PFSK-1 (cell line): Measurements from ENCODE around the gene ACLY.
A peak's percentile ranks its signal among the peaks of the same experiment; 100 is the strongest.

Source experiments
- FOXP2 ChIP-seq: optimal IDR thresholded peaks from 2 replicates; pipeline ENCODE3; 2011; ENCODE audit warnings: borderline replicate concordance, control low read depth, inconsistent platforms; ENCODE audit not compliant: insufficient read depth; ENCODE audit errors: extremely low read length, extremely low read depth
- POLR2AphosphoS5 ChIP-seq: IDR thresholded peaks from 2 replicates; pipeline ENCODE4 v1.6.1; 2012; ENCODE audit warnings: low read depth, mild to moderate bottlenecking, control low read depth, low read length, moderate library complexity
- SIN3A ChIP-seq: IDR thresholded peaks from 2 replicates; pipeline ENCODE4 v1.6.1; 2012; ENCODE audit warnings: mild to moderate bottlenecking, low read length, moderate library complexity, borderline replicate concordance; ENCODE audit not compliant: insufficient read depth
- TAF1 ChIP-seq: IDR thresholded peaks from 2 replicates; pipeline ENCODE4 v1.6.1; 2012; ENCODE audit warnings: low read length, control low read depth, borderline replicate concordance; ENCODE audit not compliant: insufficient read depth
- TF ChIP-seq, protein P1 (sequence below), 2 experiments: IDR thresholded peaks; 2 replicates each; pipeline versions ENCODE4 v1.6.1 to v1.8.0; 2011 to 2012; ENCODE audit warnings: low read depth in 2 of 2, low read length in 2 of 2, control low read depth in 1 of 2, inconsistent platforms in 1 of 2, mild to moderate bottlenecking in 1 of 2, moderate library complexity in 1 of 2; ENCODE audit not compliant: insufficient read depth in 1 of 2

Gene ACLY

DNA sequence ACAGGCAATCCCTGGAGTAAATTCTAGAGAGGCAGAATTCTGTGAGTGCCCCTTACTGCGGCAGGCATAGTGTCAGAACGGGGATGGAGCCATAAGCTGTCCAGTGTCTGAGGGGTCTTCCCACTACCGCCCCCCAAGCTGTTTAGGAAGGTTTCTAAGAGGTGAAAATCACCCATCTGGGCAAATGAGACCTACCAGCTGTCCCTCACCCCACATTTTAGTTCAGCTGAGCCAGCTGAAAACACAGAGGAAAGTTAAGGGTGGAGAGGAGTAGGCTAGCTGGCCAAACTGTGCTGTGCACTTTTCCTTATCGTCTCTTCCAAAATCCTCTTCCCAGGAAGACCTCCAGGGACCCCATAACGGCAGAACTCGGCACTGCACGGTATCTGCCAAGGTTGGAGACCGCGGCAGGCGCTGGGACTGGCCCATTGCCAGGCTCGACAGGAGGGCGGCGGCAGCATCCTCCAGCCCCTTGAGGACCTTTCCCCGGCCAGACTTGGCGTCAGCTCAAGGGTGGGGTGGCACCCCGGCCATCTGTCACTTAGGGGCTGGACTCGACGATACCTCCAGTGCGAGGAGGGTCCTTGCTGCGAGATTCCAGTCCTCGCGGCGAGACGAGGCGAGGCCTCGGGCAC is 955 bp downstream of the ACLY start:
- TF ChIP-seq POLR2AphosphoS5, result no peak
- TF ChIP-seq, protein P1, sequence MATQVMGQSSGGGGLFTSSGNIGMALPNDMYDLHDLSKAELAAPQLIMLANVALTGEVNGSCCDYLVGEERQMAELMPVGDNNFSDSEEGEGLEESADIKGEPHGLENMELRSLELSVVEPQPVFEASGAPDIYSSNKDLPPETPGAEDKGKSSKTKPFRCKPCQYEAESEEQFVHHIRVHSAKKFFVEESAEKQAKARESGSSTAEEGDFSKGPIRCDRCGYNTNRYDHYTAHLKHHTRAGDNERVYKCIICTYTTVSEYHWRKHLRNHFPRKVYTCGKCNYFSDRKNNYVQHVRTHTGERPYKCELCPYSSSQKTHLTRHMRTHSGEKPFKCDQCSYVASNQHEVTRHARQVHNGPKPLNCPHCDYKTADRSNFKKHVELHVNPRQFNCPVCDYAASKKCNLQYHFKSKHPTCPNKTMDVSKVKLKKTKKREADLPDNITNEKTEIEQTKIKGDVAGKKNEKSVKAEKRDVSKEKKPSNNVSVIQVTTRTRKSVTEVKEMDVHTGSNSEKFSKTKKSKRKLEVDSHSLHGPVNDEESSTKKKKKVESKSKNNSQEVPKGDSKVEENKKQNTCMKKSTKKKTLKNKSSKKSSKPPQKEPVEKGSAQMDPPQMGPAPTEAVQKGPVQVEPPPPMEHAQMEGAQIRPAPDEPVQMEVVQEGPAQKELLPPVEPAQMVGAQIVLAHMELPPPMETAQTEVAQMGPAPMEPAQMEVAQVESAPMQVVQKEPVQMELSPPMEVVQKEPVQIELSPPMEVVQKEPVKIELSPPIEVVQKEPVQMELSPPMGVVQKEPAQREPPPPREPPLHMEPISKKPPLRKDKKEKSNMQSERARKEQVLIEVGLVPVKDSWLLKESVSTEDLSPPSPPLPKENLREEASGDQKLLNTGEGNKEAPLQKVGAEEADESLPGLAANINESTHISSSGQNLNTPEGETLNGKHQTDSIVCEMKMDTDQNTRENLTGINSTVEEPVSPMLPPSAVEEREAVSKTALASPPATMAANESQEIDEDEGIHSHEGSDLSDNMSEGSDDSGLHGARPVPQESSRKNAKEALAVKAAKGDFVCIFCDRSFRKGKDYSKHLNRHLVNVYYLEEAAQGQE (IDR thresholded peaks at IDR 0.05; ENCODE audit: insufficient read depth in 1 of 2, low read depth in 2 of 2, low read length in 2 of 2), result no peak
- TF ChIP-seq SIN3A, result 0 out of 2 replicates have a peak, but pooled peaks have one; percentile 50
- TF ChIP-seq TAF1, result peak; percentile 44; the same call in 1 of the 2 replicates
- TF ChIP-seq FOXP2, result no peak

DNA sequence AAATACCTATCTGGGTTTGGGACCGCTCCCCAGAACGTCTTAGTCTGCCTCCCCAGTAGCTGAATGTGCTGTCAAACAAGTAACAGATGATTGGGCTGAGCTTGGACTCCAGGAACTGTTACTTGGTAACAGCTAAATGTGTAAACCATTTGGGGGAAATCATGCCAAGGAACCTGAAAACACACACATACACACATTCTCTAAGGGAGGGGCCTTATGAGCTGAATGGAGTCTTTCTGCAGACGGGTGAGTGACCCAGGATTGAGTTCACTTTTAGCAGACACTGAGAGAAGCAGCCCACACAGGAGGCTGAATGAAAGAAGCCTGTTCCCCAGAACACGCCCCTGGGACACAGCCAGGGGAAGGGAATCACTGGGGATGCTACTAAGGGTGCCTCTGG is 1.6 kb downstream of the ACLY start:
- TF ChIP-seq POLR2AphosphoS5 (no peak), SIN3A (no peak), TAF1 (no peak)

DNA sequence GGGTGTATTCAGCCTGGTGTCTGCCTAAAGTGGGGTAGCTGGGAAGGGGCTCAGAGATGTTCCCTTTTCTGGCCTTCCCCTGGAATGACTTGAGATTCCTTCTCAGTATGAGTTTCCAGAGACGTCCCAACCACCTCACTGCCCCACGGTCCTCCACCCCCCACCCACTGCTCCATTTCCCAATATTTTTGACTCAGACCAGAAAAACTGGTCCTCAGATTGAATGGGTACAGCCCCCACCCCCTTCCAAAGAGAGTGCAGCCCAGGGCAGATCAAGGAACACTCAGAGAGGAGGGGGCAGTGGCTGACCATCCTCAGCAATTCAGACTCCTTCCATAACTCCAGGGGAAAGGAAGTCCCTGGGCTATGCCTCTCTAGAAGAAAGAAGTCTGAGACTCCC is 3.2 kb downstream of the ACLY start:
- TF ChIP-seq, protein P1 (IDR thresholded peaks at IDR 0.05; ENCODE audit: insufficient read depth in 1 of 2, low read depth in 2 of 2, low read length in 2 of 2), result no peak
- no peak for TF ChIP-seq FOXP2
- no peak for TF ChIP-seq POLR2AphosphoS5
- TF ChIP-seq SIN3A, result no peak
- TF ChIP-seq TAF1, result no peak

DNA sequence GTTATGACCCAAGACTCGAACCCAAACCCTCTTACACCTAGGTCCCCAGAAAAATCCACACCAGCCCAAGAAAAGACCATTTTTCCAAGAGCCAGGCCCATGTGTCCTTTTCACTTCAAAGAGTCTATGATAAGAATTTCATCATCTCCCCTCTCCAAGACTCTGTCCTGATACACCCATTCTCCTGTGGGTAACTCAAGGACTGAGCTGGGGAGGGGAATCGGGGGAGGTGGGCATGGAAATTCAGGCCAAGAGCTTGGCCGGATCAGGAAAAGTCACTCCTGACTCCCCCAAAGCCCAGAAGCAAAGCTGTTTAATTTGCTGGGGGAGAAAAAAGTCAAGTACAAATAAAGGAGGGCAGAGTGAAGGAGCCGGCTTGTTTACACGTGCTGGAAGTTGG is 3.7 kb downstream of the ACLY start:
- TF ChIP-seq FOXP2, result no peak
- no peak for TF ChIP-seq SIN3A
- no peak for TF ChIP-seq POLR2AphosphoS5

DNA sequence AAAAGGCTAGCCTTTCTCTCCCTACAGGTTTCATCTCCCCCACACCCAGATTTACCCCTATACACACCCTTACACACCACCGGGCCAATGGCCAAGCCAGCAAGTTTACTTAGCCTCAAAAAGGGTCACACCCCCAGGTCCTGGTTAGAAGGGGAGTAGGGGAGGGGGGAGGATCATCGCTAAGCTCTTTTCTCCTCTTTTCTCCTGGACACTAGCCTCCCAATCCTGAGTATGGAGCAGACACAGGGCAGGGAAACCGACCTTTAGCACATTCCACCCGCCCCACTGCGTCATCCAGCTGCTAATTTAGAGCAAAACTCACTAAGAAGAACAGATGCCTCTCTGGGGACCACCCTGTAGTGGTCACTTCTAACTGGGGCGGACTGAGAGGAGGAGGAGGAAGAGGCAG is 4.4 kb downstream of the ACLY start:
- no peak for TF ChIP-seq FOXP2
- no peak for TF ChIP-seq POLR2AphosphoS5
- TF ChIP-seq TAF1, result no peak
- TF ChIP-seq, protein P1 (IDR thresholded peaks at IDR 0.05; ENCODE audit: insufficient read depth in 1 of 2, low read depth in 2 of 2, low read length in 2 of 2), result no peak
- no peak for TF ChIP-seq SIN3A

DNA sequence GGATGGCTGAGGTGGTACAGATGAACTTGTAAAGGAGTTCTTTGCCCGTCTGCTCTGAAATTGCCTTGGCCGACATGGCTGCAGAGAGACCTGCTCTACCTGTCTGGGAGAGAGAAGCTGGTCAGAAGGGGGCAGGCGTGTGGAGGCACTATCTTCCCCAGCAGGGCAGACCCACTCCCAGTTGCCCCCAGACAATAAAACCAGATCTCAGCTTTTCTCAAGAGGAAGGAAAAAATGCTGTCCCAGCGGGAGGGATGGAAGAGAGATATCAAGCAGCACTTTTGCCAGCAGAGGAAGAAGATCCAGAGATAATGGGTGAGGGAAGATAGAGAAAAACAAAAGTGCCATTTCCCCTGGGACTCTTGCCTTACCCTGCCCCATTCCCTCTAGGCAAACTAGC is 5.0 kb downstream of the ACLY start:
- TF ChIP-seq FOXP2 (no peak), SIN3A (no peak), POLR2AphosphoS5 (no peak), TAF1 (no peak)
- TF ChIP-seq, protein P1 (IDR thresholded peaks at IDR 0.05; ENCODE audit: insufficient read depth in 1 of 2, low read depth in 2 of 2, low read length in 2 of 2), result no peak
